Measurements from ENCODE around the gene SPIB.
A peak's percentile ranks its signal among the peaks of the same experiment; 100 is the strongest.

SPIB gene

DNA sequence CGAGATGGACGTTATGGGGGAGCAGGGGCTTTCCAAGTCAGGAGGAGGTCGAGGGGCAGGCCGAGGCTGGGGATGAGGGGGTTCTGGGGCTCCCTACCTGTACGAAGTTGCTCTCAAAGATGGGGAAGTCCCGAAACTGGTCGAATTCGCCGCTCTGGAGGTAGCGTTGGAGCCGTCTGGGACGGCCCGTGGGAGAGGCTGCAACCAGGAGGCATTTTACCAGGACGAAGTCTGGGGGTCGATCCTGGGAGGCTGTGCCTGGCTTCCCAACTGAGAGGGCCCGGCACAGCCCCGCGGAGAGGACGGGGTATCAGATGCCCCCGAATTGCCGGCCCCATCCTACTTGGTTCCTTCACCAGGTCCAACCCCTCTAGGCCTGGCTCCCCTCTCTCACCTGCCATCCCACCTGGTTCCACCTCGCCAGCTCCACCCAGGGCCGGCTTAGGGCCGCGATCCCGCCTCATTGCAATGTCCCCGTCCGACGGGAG lies 57.0 kb downstream of the SPIB start:
- no peak for DNase-seq

DNA sequence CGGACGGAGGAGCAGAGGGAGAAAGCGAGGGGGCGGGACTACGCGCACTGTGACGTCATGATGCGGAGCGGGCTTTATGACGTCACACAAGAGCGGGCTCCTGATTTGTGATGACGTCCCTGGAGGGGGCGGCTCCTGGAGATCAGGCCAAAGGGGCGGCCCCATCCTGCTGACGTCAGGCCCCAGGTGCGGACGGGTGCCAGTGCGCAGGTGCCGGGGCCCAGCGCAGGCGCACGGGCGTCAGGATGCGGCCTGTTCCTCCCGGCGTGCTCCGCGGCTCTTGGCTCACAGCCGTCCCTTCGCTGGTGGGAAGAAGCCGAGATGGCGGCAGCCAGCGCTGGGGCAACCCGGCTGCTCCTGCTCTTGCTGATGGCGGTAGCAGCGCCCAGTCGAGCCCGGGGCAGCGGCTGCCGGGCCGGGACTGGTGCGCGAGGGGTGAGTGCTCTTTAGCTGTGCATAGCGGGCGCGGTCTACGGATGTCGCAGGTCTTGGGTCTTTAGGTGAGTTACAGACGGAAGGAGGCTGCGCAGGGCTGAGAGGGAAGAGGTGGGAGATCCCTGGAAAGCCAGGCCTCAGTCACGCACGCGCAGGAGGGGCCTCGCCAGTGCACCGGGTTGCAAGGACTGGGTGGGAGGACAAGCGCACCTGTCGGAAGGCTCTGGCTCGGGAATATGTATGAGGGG lies 57.6 kb downstream of the SPIB start, which contains the start of the genes EMC10 and GARIN5A:
TSS of gene EMC10 (plus strand) at position 284 of the 683 bp plus-strand sequence. CDS start at position 322, 38 bp downstream.
TSS of gene GARIN5A (minus strand) at position 625 of the 683 bp plus-strand sequence. CDS start at position 165, 460 bp downstream.
- DNase-seq: peak; percentile 90 to 93

DNA sequence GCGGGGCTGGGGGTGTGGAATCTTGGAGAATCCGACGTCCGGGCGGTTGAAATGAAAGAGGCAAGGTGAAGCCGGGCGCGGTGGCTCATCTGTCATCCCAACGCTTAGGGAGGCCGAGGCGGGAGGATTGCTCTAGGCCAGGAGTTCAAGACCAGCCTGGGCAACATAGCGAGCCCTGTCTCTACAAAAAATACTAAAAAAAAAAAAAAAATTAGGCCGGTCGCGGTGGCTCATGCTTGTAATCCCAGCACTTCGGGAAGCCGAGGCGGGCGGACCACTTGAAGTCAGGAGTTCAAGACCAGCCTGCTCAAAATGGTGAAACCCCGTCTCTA lies 58.1 kb downstream of the SPIB start:
- DNase-seq: no peak

DNA sequence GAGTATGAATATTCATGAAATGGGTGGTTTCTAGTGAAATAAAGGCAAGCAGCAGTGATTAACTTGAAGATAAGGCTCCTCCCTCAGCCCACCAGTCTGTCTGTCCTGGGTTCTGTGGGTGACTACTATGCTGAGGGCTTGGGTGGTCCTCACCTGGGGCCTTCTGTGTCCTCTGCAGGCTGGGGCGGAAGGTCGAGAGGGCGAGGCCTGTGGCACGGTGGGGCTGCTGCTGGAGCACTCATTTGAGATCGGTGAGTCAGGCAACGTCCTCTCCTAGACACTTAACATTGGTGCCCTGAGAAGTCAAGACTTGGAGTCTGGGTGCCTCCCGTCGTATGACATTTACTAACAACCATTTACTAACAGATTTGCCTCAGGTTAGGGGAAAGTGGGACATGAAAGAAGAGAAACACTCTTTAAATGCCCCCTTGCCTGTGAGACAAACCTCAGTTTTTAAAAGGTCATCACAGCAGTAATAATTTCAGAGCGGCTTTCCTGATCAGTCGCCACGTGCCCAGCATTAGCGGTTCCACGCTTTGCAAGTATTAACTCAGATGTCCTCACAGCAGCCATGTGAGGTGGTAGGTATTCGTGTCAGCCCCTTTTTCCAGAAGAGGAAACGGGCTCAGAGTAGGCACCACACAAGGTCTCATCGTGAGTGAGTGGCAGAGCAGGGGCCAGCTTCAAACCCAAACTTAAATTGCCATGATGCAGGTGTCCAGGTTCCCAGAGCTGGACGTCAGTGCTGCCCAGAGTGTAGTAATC lies 59.2 kb downstream of the SPIB start:
- DNase-seq: no peak

DNA sequence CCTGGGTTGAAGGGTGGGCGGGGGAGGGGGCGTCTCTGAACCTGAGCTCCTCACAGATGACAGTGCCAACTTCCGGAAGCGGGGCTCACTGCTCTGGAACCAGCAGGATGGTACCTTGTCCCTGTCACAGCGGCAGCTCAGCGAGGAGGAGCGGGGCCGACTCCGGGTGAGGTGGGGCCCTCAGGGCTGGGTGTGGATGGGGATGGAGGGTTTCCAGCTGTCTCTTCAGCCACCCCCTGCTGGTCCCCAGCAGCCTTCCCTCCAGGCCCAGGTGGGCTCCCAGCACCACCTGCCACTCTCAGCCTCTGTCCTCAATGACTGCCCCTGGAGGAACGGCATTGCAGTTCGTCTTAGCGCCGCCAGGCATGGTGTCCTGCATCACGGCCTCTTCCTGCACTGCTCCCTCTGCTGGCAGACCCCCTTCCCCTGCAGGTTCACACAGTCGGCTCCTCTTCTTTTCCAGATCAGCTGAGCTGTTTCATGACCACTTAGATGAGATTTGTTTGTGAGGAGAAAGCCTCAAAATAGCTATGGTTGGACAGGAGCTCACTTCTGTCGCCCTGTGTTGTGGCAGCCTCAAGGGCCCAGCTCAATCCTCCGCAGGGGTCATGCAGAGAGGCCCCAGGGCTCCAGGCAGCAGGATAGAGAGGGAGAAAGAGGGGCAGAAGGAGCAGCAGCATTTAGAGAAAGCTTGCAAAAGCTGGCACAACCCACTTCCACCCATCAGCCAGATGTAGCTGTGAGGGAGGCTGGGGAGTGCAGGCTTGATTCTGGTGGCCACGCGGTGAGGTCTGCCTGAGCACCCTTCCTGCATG lies 60.4 kb downstream of the SPIB start:
- no peak for DNase-seq

DNA sequence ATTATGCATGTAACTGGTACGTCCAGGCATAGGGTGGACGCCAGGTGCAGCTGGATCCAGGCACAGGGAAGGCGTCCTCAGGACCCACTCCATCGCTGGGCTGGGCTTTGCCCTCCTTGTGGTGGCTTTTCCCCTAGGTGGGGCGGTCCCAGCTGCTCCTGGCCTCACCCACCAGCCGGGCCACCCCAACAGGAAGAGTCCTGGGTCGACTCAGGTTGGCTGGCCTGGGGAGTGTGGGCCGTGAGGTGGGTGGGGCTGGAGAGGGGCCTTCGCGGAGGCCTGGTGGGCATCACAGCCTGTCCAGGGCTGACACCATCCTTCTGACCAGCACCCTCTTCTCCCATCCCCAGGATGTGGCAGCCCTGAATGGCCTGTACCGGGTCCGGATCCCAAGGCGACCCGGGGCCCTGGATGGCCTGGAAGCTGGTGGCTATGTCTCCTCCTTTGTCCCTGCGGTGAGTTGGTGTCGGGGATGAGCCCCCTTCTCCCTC lies 61.1 kb downstream of the SPIB start:
- DNase-seq: no peak

DNA sequence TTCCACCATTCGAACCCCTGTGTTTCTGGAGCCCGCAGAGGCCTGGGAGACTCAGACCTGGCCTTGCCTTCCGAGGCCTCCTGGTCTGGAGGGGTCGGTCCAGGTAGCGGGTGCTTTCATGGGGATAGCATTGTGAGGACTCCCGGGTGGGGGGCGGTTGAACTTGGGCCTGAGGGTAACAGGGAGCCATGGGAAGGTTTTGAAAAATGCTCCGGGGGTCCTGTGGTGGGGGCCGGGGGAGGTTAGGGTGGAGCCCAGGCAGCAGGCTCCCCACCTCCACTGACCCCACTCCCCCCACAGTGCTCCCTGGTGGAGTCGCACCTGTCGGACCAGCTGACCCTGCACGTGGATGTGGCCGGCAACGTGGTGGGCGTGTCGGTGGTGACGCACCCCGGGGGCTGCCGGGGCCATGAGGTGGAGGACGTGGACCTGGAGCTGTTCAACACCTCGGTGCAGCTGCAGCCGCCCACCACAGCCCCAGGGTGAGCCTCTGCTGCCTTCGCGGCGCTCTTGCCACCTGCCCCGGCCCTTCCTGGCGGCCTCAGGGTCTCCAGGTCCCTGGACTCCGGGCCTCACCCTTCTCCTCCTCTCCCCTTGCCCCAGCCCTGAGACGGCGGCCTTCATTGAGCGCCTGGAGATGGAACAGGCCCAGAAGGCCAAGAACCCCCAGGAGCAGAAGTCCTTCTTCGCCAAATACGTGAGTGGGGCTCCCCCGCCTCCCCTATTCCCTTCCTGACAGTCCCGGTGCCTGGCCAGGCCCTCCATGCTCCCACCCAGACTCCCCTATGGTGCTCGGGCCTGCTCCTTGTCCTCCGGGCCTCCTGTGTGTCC lies 61.8 kb downstream of the SPIB start:
- DNase-seq: no peak
